Ovary (tissue), 9 donors: ENCODE results near the gene SERINC5. TPM values are rescaled to one million over a fixed set of nuclear protein-coding genes. Genes with fewer than 3 reads are reported as not detected.
A peak's percentile ranks its signal among the peaks of the same experiment; 100 is the strongest.
"Not testable (repeated sequence)": the region's sequence is repeated elsewhere in the genome, so short reads cannot be mapped to it uniquely, and the experiment has no call there.

Source experiments
- DNase-seq, 5 donors: peaks; one replicate each; pipeline ENCODE4 v3.0.0-alpha.2; 2019 to 2020
- H3K27ac ChIP-seq, 2 donors: fragments of 200-600 bp; one replicate each; pipeline versions ENCODE4 v1.5.1 to v1.8.0; 2019 to 2022
- H3K27me3 ChIP-seq: fragments of 200-600 bp; one replicate; pipeline ENCODE4 v1.8.0; 2022
- H3K36me3 ChIP-seq: fragments of 200-600 bp; sonication (generic); one replicate; pipeline ENCODE4 v1.5.1; 2019
- H3K4me1 ChIP-seq: one replicate; pipeline ENCODE4 v1.8.1; 2013; ENCODE audit warnings: mild to moderate bottlenecking, moderate library complexity; ENCODE audit not compliant: insufficient read depth
- H3K4me3 ChIP-seq: fragments of 200-600 bp; sonication (generic); one replicate; pipeline ENCODE4 v1.5.1; 2017
- H3K9me3 ChIP-seq, 2 donors: fragments of 200-600 bp in 1 of 2; sonication (generic) in 1 of 2; one replicate each; pipeline versions ENCODE4 v1.5.1 to v1.8.1; 2013 to 2019; ENCODE audit warnings: mild to moderate bottlenecking in 1 of 2, moderate library complexity in 1 of 2
- CTCF ChIP-seq, 3 donors: fragments of 450-650 bp in 2 of 3; fragments of 200-600 bp in 1 of 3; IDR thresholded peaks; one replicate each; pipeline versions ENCODE4 v1.5.1 to v1.8.0; 2016 to 2022; ENCODE audit warnings: antibody characterized with exemption in 3 of 3, mild to moderate bottlenecking in 1 of 3
- EP300 ChIP-seq: sonication (generic); formaldehyde crosslinking; IDR thresholded peaks from one replicate; pipeline ENCODE4 v1.6.1; 2017; ENCODE audit warnings: antibody characterized with exemption
- POLR2A ChIP-seq: fragments of 450-650 bp; IDR thresholded peaks from one replicate; pipeline ENCODE4 v1.6.1; 2017; ENCODE audit warnings: antibody characterized with exemption, mild to moderate bottlenecking, moderate library complexity
- WGBS, 3 donors: extraction: QIAGEN DNeasy Blood & Tissue Kit in 1 of 3; methylation state at CpG; one replicate each; pipeline versions ENCODE4 v1.1.5 to v1.1.7; 2013 to 2017; 5-methylcytosine and 5-hydroxymethylcytosine counted together
- intact Hi-C, 4 donors: fragments of 100-400 bp; cut with DNase I; formaldehyde crosslinking; loops; one replicate each; pipeline versions ENCODE4 v1.11.0 to v1.15.1; 2022 to 2023
- polyA plus RNA-seq, 2 donors: library from polyadenylated mRNA; stranded (reverse); fragments of 200-250 nt in 1 of 2; fragments of 350-450 nt in 1 of 2; fragmentation: Illumina TruSeq in 1 of 2; extraction: RNeasy Lipid Tissue Mini Kit (QIAGEN cat#74804) in 1 of 2; gene quantifications; one replicate each; pipeline ENCODE4 v1.2.3, GENCODE V29; 2013 to 2014
- total RNA-seq, 7 donors: library from RNA; depleted of rRNA in 2 of 7; stranded (reverse); fragments of >200 nt in 2 of 7; fragmentation: NEBNext Ultra II Directional in 3 of 7; extraction: Animal tissue kit (Norgen Biotek cat#: 25700) in 3 of 7; gene quantifications; one replicate each; pipeline versions ENCODE4 v1.1.0 to v1.2.4, GENCODE V29; 2016 to 2023
- donor health status: DM: no; HTN: no; CAD: no; lungs with moderate emphysema.
- donor health status: DM: no; HTN: no; CAD: no.
- donor health status: Bipolar disorder and iron deficiency.
- donor health status: DM: yes; HTN: yes; CAD: no.
- donor health status: DM: no; HTN: no; CAD: no.
- donor health status: DM: yes; HTN: yes; CAD: no.

SERINC5 gene
- total and polyA plus RNA-seq, 9 donors = 12.7 to 88.7 (median 44.5) TPM

GRCh38 chr5:80140496-80140895 is 115.4 kb downstream of the SERINC5 start:
- 60 to 80% (median 68%) methylated on average over 3 of the region's 3 CpGs for WGBS, 3 donors
- Histone ChIP-seq H3K27ac (peak overlapping the region in 1 of 2 donors; percentile 88), H3K4me1 (peaks cover 18% of the 10 kb centered on the region), H3K27me3 (no peaks in the 10 kb centered on the region), H3K4me3 (no peak overlapping the region), H3K36me3 (no peaks in the 10 kb centered on the region), H3K9me3 (no peaks in the 10 kb centered on the region)
- TF ChIP-seq POLR2A (no peak), EP300 (no peak), CTCF (IDR thresholded peaks at IDR 0.05) (no peak)
- DNase-seq = no peak
- intact Hi-C loops = loop anchor here in 3 of 4 donors (5.0 to 10.0 kb wide), 2 partner anchors 114 to 117 kb away; partner anchors contain the start of gene SERINC5 (in 3 of the 3)

DNA sequence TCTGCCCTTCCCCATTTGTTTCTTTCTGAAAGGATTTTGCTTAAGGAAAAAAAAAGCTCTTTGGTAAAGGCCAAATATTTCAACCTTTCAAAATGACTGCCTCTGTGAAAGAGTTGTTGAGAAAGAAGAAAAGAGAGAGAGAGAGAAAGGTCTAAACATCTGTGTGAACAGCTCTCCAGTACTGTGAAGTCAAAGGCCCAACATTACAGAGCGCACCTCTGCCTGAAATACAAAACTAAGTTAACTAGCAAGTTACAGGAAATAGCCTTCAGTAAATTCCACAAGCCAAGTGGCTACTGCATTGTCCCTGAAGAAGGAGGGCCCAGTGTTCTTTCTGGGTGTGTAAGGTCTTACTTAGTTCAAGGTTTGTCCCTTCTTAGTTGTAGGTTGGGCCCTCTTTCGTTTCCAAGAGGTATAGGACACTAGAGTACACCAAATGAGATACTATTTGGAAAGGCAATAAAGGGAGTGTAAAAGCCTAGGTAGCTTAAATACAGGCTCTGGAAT is 116.3 kb downstream of the SERINC5 start:
- H3K27ac ChIP-seq = peak overlapping the region in 1 of 2 donors; percentile 88
- H3K4me1 ChIP-seq = peaks cover 18% of the 10 kb centered on the region
- no peak for DNase-seq
- no peaks in the 10 kb centered on the region for H3K36me3 ChIP-seq
- H3K4me3 ChIP-seq = no peak overlapping the region
- 80 to 84% (median 81%) methylated on average over 2 of the region's 2 CpGs for WGBS, 3 donors
- intact Hi-C loops = no loop called here
- TF ChIP-seq POLR2A = no peak
- TF ChIP-seq EP300 = no peak
- no peak for TF ChIP-seq CTCF (IDR thresholded peaks at IDR 0.05)
- no peaks in the 10 kb centered on the region for H3K27me3 ChIP-seq
- no peaks in the 10 kb centered on the region for H3K9me3 ChIP-seq

DNA sequence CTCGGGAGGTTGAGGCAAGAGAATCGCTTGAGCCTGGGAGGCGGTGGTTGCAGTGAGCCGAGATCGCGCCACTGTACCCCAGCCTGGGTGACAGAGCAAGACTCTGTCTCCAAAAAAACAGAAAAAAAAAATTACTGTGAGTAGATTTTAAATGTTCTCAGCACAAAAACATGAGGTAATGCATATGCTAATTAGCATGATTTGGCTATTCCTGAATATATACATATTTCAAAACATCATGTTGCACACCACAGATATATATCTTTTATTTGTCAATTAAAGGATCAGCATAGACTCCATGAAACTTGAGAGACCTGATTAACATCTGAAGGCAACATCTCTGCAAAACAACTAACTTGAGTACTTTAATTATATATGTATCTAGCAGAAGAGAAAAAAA is 117.4 kb downstream of the SERINC5 start:
- Histone ChIP-seq H3K36me3 (no peaks in the 10 kb centered on the region), H3K27me3 (no peaks in the 10 kb centered on the region), H3K4me1 (peaks cover 17% of the 10 kb centered on the region), H3K27ac (no peak overlapping the region), H3K4me3 (no peak overlapping the region), H3K9me3 (no peaks in the 10 kb centered on the region)
- TF ChIP-seq CTCF (IDR thresholded peaks at IDR 0.05) = no peak
- no peak for DNase-seq
- intact Hi-C loops = no loop called here
- WGBS, 3 donors = 97 to 99% (median 98%) methylated on average over 6 of the region's 6 CpGs

GRCh38 chr5:80136798-80137197 is 119.0 kb downstream of the SERINC5 start:
- DNase-seq, intact Hi-C loops, H3K27ac ChIP-seq, H3K27me3 ChIP-seq, H3K9me3 ChIP-seq, H3K4me3 ChIP-seq, H3K36me3 ChIP-seq: not testable (repeated sequence)
- 96 to 97% (median 96%) methylated on average over 7 of the region's 7 CpGs for WGBS, 3 donors
- H3K4me1 ChIP-seq = peaks cover 12% of the 10 kb centered on the region

DNA sequence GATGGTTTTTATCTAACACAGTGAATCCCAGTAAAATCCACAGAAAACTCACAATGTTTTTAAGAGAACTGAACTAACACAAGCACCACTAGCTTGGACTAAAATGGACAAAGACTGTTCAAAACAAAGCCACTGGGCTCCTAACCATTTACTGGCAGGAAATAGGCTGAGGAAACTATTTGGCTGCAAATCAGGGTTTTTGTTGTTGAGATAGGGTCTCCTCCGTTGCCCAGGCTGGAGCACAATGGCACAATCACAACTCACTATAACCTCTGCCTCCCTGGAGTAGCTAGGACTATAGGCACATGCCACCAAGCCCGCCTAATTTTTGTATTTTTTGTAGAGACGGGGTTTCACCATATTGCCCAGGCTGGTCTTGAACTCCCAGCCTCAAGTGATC is 121.0 kb downstream of the SERINC5 start:
- intact Hi-C loops = no loop called here
- WGBS, 3 donors = 61 to 71% (median 63%) methylated on average over 3 of the region's 3 CpGs
- DNase-seq = no peak
- H3K27me3 ChIP-seq = no peaks in the 10 kb centered on the region
- H3K9me3 ChIP-seq = no peaks in the 10 kb centered on the region
- no peaks in the 10 kb centered on the region for H3K36me3 ChIP-seq
- H3K4me1 ChIP-seq = peaks cover 3% of the 10 kb centered on the region
- no peak overlapping the region for H3K27ac ChIP-seq
- no peak overlapping the region for H3K4me3 ChIP-seq
- no peak for TF ChIP-seq POLR2A
- no peak for TF ChIP-seq CTCF (IDR thresholded peaks at IDR 0.05)
